MG63 (cell line): ENCODE measurements around the gene GNA15. TPM values are rescaled to one million over a fixed set of nuclear protein-coding genes. Genes with fewer than 3 reads are reported as not detected.
A peak's percentile ranks its signal among the peaks of the same experiment; 100 is the strongest.

ENCODE experiments used
- DNase-seq: peaks from one replicate; pipeline ENCODE4 v3.0.0-alpha.2; 2020
- H3K27me3 ChIP-seq: fragments of 250-450 bp; sonication (Bioruptor Pico); 2 replicates; pipeline ENCODE4 v1.5.1; 2020; ENCODE audit warnings: mild to moderate bottlenecking, moderate library complexity
- H3K36me3 ChIP-seq: fragments of 250-450 bp; sonication (Bioruptor Pico); 2 replicates; pipeline ENCODE4 v1.5.1; 2020; ENCODE audit warnings: mild to moderate bottlenecking, moderate library complexity
- H3K4me3 ChIP-seq: fragments of 250-450 bp; sonication (Bioruptor Pico); 2 replicates; pipeline ENCODE4 v1.5.1; 2020; ENCODE audit warnings: mild to moderate bottlenecking, moderate library complexity
- H3K9me3 ChIP-seq: fragments of 250-450 bp; sonication (Bioruptor Pico); 2 replicates; pipeline ENCODE4 v1.5.1; 2020; ENCODE audit warnings: mild to moderate bottlenecking, moderate library complexity
- total RNA-seq: library from RNA; depleted of rRNA; stranded (reverse); fragments of >200 nt; shearing (Covaris generic); gene quantifications from 2 replicates; pipeline ENCODE4 v1.2.3, GENCODE V29; 2014; ENCODE audit warnings: low replicate concordance

Gene GNA15
- total RNA-seq, 1 experiment from 2014 or later, result not detected

DNA sequence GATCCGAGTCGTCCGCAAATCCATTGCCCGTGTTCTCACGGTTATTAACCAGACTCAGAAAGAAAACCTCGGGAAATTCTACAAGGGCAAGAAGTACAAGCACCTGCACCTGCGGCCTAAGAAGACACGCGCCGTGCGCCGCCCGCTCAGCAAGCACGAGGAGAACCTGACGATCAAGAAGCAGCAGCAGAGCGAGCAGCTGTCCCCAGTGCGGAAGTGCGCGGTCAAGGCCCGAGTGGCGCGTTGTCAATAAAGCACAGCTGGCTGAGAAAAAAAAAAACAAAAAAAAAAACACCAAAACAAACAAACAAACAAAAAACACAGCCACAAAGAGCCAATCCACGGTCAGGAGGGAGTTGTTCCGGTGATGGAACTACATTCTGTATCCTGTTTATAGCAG is 4.7 kb upstream of the GNA15 start:
- Histone ChIP-seq H3K36me3 (no peaks in the 10 kb centered on the region), H3K4me3 (no peak overlapping the region), H3K9me3 (no peaks in the 10 kb centered on the region), H3K27me3 (no peaks in the 10 kb centered on the region)
- no peak for DNase-seq

DNA sequence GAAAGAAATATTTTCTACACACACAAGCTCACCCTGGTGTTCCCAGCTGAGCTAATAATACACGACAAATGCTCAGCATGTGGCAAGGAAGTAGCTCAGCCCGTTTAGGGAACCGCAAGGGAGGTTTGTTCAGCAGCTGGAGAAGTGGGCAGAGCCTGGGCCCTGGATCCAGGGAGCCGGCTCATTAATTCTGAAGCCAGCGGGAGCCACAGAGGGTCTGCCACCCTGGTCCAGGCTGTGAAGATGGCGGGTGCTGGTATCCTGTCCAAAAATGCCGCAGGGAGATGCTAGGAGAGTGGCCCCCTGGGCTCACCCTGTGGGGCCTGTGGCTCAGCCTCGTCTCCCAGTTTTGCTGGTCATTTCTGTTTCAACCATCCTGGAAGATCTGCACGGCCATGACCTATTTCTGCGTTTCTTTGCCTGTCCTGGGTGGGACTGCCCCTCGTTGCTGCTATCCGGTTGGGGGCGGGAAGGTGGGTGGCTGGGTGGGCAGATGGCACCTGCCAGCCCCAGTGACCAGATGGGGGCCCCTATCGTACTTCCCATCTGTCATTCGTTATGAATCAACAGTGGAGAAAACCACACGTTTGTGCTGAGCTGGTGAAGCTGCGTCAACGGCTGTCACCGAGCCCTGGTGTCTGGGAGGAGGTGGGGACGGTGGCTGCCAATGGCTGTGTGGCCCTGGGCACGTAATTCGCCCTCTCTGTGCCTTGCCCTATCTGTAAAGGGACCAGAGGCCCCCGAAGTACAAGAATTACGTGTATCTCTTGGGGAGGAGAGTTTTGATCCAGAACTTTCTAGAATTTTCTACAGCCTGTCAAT is 2.7 kb upstream of the GNA15 start:
- Histone ChIP-seq H3K9me3 (no peaks in the 10 kb centered on the region), H3K4me3 (no peak overlapping the region), H3K36me3 (no peaks in the 10 kb centered on the region), H3K27me3 (no peaks in the 10 kb centered on the region)
- no peak for DNase-seq

GRCh38 chr19:3133793-3134116 is 2.1 kb upstream of the GNA15 start:
- Histone ChIP-seq H3K27me3 (no peaks in the 10 kb centered on the region), H3K4me3 (no peak overlapping the region), H3K36me3 (no peaks in the 10 kb centered on the region), H3K9me3 (no peaks in the 10 kb centered on the region)
- DNase-seq, result no peak

DNA sequence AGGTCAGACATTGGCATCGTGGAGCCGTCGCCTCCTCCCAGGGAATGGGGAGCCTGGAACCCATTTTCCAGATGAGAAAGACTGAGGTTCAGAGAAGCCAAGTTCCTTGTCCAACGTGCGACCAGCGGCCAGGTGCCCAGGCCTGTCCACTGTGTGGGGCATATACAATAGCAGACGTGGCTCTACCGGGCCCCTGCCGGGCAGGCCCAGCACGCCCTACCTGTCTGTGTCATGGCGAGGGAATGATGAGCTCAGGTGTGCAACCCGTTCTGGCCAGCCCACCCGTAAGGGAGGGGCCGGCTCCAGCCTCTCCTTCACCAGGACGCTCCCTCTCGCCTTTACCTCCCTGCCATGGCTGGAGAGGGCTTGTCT is 837 bp downstream of the GNA15 start:
- no peaks in the 10 kb centered on the region for H3K36me3 ChIP-seq
- no peaks in the 10 kb centered on the region for H3K9me3 ChIP-seq
- no peaks in the 10 kb centered on the region for H3K27me3 ChIP-seq
- DNase-seq, result no peak
- no peak overlapping the region for H3K4me3 ChIP-seq

DNA sequence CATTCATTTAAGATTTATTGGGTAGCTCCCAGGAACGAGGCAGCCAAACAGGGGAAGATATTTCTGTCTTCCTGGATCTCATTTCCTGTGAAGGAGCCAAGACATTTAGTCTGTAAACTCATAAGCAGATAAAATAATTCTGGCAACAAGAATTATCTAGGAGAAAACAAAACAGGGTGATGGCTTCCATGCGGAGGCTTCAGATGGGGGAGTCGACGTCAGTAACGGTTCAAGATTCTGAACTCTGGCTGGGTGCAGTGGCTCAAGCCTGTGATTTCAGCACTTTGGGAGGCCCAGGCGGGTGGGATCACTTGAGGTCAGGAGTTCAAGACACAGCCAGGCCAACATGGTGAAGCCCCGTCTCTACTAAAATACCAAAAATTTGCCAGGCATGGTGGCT is 1.3 kb downstream of the GNA15 start:
- DNase-seq, result no peak
- no peaks in the 10 kb centered on the region for H3K9me3 ChIP-seq
- no peak overlapping the region for H3K4me3 ChIP-seq
- no peaks in the 10 kb centered on the region for H3K27me3 ChIP-seq
- no peaks in the 10 kb centered on the region for H3K36me3 ChIP-seq

DNA sequence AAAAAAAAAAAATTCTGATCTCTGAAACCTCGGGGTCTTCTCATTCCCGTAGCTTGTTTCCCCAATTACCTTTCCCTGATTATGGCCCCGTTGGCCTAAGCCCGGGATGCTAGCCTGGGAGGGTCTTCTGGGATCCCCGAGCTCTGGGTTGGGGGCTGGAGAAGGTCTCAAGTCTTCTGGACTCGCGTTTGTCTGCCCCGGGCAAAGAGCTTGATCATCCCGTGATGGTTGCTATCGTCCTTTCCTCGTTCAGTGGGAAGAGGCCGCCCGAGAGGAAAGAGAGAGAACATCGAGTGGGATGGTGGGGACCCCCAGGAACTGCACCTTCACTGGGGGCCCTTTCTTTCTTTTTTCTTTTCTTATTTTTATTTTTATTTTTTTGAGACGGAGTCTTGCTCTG is 2.4 kb downstream of the GNA15 start:
- H3K36me3 ChIP-seq, result no peaks in the 10 kb centered on the region
- no peak for DNase-seq
- H3K4me3 ChIP-seq, result no peak overlapping the region
- H3K9me3 ChIP-seq, result no peaks in the 10 kb centered on the region
- no peaks in the 10 kb centered on the region for H3K27me3 ChIP-seq

DNA sequence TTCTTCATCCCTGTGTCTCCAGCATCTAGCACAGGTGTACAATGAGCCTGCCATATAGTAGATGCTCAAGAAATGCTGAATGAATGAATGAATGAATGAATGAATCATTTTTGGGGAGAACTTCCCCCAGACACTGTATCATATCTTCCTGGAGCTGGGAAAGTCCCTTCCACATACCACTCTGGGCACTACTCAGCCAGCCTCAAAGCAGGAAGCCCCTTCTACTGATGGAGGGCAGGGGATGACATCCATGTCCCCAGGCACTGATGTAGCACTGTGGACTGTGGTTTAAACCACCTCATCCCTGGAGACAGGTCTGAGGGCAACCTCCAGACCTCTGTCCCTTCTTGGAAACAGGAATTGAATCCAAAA is 4.8 kb downstream of the GNA15 start:
- Histone ChIP-seq H3K36me3 (no peaks in the 10 kb centered on the region), H3K9me3 (no peaks in the 10 kb centered on the region), H3K4me3 (no peak overlapping the region), H3K27me3 (no peaks in the 10 kb centered on the region)
- no peak for DNase-seq

GRCh38 chr19:3142292-3142670 is 6.4 kb downstream of the GNA15 start:
- H3K36me3 ChIP-seq, result no peaks in the 10 kb centered on the region

DNA sequence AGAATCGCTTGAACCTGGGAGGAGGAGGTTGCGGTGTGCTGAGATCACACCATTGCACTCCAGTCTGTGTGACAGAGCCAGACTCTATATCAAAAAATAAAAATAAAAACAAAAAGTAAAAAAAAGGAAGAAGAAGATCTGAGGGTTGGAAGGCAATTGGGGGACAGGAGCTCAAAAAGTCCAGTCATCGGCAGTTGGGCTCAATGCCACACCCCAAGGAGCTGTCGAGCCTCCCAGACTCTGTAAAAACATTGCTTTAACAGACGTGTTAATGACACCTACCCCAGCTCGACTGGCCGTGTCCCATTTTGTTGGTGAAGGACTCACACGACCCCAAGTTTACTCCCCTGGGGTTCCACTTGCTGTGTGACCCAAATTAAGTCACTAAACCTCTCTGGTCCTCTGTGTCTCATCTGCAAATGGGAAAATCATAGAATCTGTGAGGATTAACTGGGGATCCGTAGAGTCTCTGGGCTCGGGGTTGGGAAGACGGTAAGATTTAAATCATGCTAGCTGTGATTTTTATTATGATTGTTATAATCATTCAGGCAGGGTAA is 7.0 kb downstream of the GNA15 start:
- no peaks in the 10 kb centered on the region for H3K27me3 ChIP-seq
- H3K9me3 ChIP-seq, result no peaks in the 10 kb centered on the region
- no peak for DNase-seq
- H3K36me3 ChIP-seq, result no peaks in the 10 kb centered on the region
- H3K4me3 ChIP-seq, result no peak overlapping the region

More at GRCh38 chr19:3142292-3142670, 6.4 kb downstream of the GNA15 start:
- Histone ChIP-seq H3K4me3 (no peak overlapping the region), H3K27me3 (no peaks in the 10 kb centered on the region), H3K9me3 (no peaks in the 10 kb centered on the region)
- peak; percentile 87 for DNase-seq

- Histone ChIP-seq H3K36me3 (no peaks in the 10 kb centered on the region), H3K4me3 (no peak overlapping the region), H3K9me3 (no peaks in the 10 kb centered on the region), H3K27me3 (no peaks in the 10 kb centered on the region)
- DNase-seq, result no peak
These were observed 10.3 kb downstream of the GNA15 start for GRCh38 chr19:3145909-3146676.

DNA sequence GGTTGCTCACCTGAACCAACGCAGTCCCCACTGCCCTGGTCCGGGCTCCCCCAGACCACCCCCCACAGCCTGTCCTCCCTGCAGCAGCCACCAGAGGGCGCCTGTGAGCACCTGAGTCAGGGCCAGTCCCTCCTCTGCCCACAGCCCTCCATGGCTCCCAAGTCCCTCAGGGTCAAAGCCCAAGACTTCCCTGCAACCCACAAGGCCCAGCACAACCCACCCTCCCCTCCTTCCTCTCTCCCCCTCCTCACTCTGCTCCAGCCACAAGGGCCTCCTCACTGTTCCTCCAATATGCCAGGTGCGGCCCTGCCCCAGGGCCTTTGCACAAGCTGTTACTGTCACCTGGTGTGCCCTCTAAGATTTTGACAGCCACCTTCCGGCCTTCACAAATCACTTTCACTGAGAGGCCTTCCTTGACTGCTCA is 10.9 kb downstream of the GNA15 start:
- no peak for DNase-seq
- H3K36me3 ChIP-seq, result no peaks in the 10 kb centered on the region
- no peaks in the 10 kb centered on the region for H3K9me3 ChIP-seq
- no peak overlapping the region for H3K4me3 ChIP-seq
- no peaks in the 10 kb centered on the region for H3K27me3 ChIP-seq

DNA sequence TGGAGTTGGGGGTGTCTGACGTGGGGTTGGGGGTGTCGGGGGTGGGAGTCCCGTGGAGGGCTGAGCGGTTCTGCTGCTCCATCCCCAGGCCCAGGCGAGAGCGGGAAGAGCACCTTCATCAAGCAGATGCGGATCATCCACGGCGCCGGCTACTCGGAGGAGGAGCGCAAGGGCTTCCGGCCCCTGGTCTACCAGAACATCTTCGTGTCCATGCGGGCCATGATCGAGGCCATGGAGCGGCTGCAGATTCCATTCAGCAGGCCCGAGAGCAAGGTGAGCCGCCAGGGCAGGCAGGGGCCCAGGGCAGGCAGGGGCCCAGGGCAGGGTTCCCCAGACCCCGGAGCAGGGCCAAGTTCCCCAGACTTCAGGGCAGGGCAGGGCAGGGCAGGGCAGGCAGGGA is 12.7 kb downstream of the GNA15 start:
- Histone ChIP-seq H3K27me3 (no peaks in the 10 kb centered on the region), H3K36me3 (no peaks in the 10 kb centered on the region), H3K9me3 (no peaks in the 10 kb centered on the region), H3K4me3 (no peak overlapping the region)
- DNase-seq, result no peak

DNA sequence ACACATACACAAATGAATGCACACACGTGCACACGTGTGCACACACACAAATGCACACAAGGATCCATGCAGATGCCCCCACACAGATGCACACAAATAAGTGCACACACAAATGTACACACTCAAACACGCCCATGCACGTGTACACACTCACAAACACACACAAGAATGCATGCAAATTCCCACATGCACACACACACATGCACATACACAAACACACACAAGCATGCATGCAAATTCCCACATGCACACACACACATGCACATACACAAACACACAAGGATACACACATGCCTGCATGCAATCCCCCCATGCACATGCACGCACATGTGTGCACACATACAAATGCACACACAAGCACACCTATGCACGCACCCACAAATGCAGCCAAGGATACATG is 13.3 kb downstream of the GNA15 start:
- no peak for DNase-seq

GRCh38 chr19:3149526-3150505 is 14.0 kb downstream of the GNA15 start:
- H3K4me3 ChIP-seq, result no peak overlapping the region
- H3K36me3 ChIP-seq, result no peaks in the 10 kb centered on the region
- no peaks in the 10 kb centered on the region for H3K27me3 ChIP-seq
- no peaks in the 10 kb centered on the region for H3K9me3 ChIP-seq
- no peak for DNase-seq

More for the DNA sequence above, 13.3 kb downstream of the GNA15 start:
- Histone ChIP-seq H3K36me3 (no peaks in the 10 kb centered on the region), H3K4me3 (no peak overlapping the region), H3K27me3 (no peaks in the 10 kb centered on the region), H3K9me3 (no peaks in the 10 kb centered on the region)

DNA sequence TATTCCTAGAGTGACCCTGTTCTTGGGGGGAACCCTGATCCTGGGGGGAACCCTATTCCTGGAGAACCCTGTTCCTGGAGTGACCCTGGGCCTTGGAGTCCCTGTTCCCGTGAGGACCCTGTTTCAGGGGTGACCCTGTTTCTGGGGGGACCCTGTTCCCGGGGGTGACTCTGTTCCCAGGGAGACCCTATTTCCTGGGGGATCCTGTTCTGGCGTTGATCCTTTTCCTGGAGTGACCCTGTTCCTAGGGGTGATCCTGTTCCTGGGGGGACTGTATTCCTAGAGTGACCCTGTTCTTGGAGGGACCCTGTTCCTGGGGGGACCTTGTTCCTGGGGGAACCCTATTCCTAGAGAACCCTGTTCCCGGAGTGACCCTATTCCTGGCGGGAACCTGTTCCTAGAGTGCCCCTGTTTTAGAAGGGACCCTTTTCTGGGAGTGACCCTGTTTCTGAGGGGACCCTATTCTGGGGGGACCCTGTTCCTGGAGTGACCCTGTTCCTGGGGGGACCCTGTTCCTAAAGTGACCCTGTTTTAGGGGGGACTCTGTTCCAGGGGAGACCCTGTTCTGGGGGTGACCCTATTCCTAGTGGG is 15.0 kb downstream of the GNA15 start:
- Histone ChIP-seq H3K4me3 (no peak overlapping the region), H3K9me3 (no peaks in the 10 kb centered on the region), H3K27me3 (no peaks in the 10 kb centered on the region), H3K36me3 (no peaks in the 10 kb centered on the region)
- DNase-seq, result no peak

DNA sequence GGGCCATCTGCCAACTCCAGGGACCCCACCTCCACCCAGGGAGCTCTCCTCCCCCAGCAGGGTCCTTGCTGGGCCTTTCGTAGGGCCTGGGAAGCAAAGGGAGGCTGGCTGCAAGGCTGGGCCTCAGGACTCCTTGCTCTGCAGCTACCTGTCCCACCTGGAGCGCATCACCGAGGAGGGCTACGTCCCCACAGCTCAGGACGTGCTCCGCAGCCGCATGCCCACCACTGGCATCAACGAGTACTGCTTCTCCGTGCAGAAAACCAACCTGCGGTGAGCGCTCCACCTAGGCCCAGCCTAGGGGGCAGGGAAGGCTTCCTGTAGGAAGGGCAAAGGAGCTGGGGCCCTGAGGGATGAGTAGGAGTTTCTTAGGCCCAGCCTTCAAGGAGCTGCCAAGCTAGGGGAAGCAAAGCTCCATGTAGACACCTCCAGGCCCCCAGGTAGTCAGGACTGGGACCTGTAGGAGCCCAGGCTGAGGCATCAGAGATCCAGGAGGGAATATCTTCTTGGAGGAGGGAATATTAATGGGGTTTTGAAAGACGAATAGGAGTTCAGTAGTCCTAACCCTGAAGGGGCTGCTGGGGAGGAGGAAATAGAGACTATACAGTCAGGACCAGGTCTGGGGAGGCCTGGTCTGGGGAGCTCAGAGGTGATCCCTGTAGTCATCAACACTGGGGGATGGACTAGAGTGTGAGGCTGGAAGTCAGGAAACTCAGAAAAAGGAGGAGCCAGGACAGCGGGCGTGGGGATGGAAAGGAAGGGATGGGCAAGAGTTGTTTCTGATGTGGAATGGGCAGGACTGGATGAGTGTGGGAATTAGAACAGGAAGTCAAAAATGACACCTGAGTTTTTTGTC is 16.0 kb downstream of the GNA15 start:
- Histone ChIP-seq H3K27me3 (no peaks in the 10 kb centered on the region), H3K9me3 (no peaks in the 10 kb centered on the region), H3K36me3 (no peaks in the 10 kb centered on the region), H3K4me3 (no peak overlapping the region)
- DNase-seq, result no peak
